ENCODE measurements around the gene GNPDA1.

- no peak for TF ChIP-seq CTCF (IDR thresholded peaks at IDR 0.05)
- TF ChIP-seq RCOR1 (IDR thresholded peaks at IDR 0.05; ENCODE audit: low read length), result no peak
- TF ChIP-seq EZH2phosphoT487 (IDR thresholded peaks at IDR 0.05; ENCODE audit: borderline replicate concordance, low read depth), result no peak
- no peak for TF ChIP-seq POLR2AphosphoS5 (IDR thresholded peaks at IDR 0.05; ENCODE audit: low read depth, low read length)
- no peak for TF ChIP-seq SMC3 (IDR thresholded peaks at IDR 0.05; ENCODE audit: low read depth, low read length)
- TF ChIP-seq JUND (IDR thresholded peaks at IDR 0.05), result no peak
- no peak for TF ChIP-seq NRF1 (IDR thresholded peaks at IDR 0.05; ENCODE audit: low read depth, low read length)
- no peak for TF ChIP-seq FOXJ3 (CRISPR knock-in tag; IDR thresholded peaks at IDR 0.05)
- TF ChIP-seq RAD21 (IDR thresholded peaks at IDR 0.05; ENCODE audit: low read length), result no peak
- TF ChIP-seq REST (IDR thresholded peaks at IDR 0.05; ENCODE audit: low read depth, low read length), result no peak
- no peak for TF ChIP-seq FOXM1 (IDR thresholded peaks at IDR 0.05; ENCODE audit: low read depth)
- TF ChIP-seq ZBTB33 (IDR thresholded peaks at IDR 0.05; ENCODE audit: borderline replicate concordance, low read depth), result no peak
- no peak for TF ChIP-seq RXRA (IDR thresholded peaks at IDR 0.05; ENCODE audit: borderline replicate concordance, low read depth)
- TF ChIP-seq USF1 (IDR thresholded peaks at IDR 0.05; ENCODE audit: borderline replicate concordance, low read depth), result no peak
These were observed 38.8 kb downstream of the GNPDA1 start for GRCh38 chr5:141973871-141974595.

All from SK-N-SH (cell line).